HG03565 (cell line): Measurements from ENCODE around the gene TMEM238L.

Experiments
- ATAC-seq: cut with Tn5 transposase; IDR thresholded peaks from one replicate; pipeline ENCODE4 v1.9.1; 2021; ENCODE audit warnings: mild to moderate bottlenecking, moderate library complexity; ENCODE audit not compliant: unreplicated experiment

TMEM238L gene

DNA sequence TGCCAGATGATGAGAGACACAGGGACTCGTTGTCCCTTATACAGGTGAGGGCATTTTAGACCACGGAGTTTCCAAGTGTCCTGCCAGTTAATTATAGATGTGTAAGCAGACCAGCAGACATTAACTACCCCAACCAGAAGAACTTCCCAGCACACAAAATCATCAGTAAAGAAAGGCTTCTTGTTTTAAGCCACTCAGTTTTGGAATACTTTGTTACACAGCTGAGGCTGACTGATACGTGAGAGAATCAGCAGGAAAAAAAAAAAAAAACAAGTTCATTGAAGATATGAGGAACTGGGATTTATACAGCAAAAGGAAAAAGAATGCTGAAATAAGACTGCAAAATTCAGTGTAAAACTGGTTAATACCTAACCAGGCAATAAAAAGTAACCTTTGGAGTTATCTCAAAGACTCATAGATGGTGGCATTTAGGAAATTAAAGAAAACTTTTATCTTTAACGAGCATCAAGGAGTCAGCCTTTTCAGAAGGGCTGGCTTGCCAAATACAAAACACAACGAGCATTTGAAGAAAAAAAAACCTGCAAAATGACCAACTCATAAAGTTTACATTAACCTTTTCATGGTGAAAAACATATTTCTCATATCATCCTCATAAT is 28.1 kb downstream of the TMEM238L start:
- ATAC-seq: no peak

DNA sequence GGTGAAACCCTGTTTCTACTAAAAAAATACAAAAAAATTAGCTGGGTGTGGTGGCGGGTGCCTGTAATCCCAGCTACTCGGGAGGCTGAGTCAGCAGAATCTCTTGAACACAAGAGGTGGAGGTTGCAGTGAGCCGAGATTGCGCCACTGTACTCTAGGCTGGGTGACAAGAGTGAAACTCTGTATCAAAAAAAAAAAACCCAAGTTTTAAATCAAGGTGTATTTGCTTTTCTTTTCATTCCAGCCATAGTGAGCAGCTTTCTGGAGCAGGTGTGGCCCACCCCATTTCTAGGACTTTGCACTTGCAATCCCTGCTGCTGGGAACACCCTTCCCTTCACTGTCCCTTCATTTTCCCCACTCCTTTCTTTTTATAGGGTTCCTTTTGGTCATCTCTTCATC is 28.8 kb downstream of the TMEM238L start:
- no peak for ATAC-seq

DNA sequence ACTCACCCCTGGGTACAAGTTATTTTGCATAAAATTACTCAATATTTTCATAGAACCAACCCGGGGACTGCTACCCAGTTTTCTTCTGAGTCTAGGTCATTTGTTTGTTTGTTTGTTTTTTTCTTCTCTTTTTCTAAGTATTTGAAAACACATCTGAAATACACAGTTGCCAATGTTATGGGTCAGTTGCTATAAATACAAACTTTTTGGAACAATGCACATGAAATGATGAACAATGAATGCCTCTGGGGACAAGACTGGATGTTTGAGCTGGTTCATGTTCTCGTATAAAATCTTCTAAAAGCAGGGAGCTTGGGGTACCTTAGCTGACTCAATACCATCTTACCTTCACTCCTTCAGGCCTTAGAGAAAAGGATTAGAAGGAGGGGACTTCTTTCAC is 30.5 kb downstream of the TMEM238L start:
- no peak for ATAC-seq

DNA sequence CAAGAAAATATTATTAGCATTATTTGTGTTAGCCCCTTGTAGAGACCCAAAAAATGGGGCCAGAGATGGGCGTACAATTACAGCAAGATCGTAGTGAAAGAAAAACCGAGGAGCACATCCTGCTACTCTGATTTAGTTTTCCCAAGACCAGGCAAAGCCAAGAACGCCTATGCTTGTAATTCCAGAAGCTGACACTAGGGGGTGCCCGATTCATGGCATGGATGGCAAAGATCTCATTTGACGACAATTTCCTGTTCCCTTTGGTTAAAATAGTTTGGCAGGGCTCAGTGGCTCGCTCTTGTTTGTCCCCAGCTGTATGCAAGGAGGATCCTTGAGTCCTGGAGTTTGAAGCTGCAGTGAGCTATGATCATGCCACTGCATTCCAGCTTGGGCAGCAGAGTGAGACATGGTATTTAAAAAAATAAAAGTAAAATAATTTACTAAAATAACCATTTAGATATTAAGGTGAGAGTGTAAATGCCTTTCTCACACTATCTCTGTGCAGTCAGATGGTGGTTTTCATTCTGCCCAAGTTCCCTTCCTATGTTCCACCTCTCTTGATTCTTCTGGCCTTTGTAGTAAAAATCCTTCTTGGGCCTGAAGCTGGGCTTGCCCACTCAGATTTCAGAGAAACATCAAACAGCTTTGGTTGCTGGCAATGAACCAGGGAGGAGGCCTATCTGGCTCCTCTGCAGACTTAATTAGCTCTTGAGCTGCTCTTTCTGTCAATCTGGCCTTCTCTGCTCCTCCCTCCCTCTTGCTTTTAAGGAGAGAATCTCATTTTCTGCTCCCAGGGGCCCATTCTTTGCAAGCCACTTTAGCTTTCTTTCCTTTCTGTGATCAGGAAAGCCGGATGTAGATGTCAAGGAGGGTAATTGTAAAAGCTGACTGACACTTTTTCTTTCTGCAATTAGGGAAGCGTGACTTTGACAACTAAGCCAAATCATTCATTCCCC is 31.2 kb downstream of the TMEM238L start:
- ATAC-seq: no peak

DNA sequence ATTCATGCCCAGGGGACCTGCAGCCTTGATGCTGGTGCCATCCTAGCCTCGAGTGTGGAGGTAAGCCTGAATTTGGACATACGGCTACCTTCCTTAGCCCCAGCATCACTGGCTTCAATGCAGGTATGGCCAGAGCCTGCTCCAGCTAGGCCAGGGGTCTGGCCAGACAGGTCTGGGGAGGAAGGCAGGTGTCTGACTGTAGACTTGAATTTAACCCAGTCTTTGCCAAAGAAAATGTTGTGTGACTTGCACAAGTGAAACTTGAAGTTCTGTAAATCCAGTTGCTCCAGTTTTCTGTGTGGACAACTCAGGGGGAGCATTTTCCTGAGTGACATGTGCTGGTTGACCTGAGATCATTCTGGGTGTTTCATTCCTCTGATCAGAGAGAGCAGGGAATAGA is 32.8 kb downstream of the TMEM238L start:
- ATAC-seq: no peak

DNA sequence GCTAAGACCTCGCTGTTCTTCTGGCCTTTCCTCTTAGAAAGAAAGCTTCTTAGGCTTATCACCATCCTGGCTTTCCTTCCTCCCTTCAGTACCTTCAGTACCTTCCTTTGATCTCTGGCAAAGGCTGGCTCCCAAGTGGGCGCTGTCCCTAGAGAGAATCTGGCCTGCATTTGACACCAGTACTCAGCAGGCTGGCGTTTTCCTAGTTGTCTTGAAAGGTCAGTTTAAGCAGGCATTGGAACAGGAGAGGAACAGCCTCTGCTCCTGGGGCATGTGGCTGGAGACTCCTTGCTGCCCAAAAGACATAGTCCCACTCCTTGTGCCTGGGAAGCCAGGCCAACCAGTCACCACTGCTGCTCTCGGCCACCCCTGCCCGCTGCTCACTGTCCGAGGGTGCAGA is 34.1 kb downstream of the TMEM238L start:
- ATAC-seq: no peak

DNA sequence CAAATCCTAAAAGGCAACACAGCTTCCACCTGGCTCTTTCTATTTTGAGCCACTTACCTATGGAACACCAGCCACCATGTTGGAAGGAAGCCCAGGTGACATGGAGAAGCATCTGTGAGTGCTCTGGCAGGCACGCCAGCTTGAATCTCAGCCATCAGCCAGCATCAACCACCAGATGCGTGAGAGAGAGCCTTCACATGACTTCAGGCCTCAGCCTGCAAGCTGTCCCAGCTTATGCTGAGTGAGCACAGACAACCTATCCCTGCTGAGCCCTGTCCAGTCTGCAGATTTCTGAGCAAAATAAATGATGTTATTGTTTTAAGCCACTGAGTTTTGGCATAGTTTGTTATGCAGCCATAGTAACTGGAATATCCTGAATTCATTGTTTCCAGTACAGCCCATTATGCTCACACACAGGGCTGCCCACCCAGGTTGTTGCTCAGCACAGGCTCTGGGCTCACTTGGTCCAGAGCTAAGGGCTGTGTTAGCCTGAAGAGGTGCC is 35.1 kb downstream of the TMEM238L start:
- ATAC-seq: no peak

DNA sequence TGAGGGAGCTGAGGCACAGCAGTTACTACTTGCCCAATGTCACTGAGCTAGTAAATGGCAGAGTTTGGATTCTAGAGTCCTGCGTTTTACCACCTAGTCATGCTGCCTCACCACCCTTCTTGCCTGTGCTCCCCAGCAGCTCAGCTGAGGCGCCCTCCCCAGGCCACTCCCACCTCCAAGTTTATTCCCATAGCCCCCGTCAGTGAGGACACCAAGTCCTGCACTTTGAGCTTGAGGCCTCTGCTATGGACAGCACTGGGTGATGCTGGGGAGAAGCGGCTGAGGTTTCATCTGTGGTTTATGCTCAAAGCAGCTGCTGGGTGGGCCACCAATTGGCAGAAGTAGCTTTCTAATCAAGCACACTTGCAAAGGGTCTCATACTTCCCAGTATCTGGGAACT is 36.7 kb downstream of the TMEM238L start:
- ATAC-seq: no peak

DNA sequence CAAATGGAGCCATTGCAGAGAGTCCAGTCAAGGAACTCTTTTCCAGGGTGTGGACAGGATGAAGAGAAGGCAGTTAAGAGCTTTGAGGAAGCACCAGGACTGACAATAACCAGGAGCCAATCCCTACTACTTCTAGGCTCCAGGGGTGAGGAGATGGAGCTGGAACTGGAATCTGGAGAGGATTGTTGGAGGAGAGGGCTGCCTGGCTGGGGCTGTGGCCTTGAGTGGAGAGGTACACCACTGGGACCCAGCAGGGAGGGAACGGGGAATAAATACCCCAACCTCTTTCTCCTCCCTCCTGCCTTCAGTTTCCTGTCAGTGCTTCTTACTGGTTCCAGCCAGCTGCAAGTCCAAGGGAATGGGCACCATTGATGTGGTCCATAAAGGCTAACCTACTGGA is 41.9 kb downstream of the TMEM238L start:
- no peak for ATAC-seq

DNA sequence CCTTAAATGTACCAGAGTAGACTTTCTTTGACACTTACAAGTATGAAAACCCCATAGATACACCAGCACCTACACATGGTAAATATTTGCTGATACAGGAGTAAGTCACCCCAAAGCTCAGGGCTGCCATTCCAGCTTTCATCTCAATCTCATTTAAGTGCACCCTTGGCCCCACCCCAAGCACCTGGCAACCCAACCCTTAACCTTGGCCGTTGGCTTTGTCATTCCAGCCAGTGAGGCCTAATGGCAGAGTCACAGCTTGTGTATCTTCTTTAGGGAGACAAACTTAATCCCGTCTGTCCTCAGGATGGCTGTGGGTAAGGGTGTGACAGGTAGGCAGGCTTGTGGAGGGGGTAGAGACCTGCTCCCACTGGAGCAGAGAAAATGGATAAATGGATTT is 42.6 kb downstream of the TMEM238L start:
- ATAC-seq: no peak

DNA sequence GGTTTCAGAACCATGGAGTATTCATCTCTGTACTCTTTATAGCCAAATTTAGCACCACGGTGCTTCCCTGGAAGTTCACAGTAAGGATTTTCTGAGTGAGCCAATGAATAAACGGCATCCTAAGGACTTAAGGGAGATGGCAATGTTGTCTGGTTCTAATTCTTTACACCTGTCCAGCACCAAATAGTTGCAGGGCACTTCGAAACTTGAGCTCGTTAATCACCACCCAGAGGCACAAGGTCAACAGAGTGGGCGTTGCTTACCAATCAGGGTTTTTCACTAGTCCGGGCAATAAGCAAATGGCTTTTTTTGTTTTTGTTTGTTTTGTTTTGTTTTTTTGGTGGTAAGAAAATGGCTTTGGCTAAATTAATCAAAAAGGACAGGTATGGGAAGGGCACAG is 45.8 kb downstream of the TMEM238L start:
- ATAC-seq: no peak

DNA sequence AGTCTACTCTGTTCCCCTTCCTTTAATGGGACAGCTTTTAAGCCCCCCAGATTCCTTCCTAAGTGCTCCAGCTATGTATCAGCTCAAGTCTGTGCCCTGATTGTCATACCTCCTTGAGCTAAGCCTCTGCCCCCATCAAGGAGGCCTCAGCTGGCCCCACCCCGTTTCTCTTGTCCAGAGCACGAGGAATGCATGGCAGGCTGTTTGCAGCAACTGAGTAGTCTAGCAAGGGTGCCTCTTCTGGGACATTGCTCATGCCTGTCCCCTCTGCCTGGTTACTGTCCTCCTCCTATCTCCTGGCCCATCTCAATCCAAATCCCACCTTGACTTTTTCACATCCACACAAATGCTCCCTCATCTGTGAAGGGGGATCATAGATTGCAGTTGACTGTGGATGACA is 46.3 kb downstream of the TMEM238L start:
- ATAC-seq: no peak

DNA sequence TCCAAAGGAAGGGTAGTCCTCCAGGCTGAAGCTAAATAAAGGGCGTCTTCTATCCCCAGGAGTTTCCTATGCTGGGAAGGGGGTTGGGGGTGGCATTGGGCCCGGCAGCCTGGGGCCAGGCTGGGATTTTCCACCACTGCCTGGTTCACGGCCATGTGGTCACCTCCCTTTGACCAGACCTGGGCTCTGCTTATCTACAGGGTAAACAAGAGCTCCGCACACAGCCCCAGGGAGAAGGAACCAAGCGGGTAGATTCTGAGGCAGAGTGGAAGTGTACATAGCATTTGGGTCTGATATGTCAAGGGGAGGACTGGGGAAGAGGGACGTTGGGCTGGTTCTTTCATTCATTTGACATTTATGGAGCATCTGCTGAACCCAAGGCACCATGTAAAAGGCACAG is 46.8 kb downstream of the TMEM238L start:
- no peak for ATAC-seq

DNA sequence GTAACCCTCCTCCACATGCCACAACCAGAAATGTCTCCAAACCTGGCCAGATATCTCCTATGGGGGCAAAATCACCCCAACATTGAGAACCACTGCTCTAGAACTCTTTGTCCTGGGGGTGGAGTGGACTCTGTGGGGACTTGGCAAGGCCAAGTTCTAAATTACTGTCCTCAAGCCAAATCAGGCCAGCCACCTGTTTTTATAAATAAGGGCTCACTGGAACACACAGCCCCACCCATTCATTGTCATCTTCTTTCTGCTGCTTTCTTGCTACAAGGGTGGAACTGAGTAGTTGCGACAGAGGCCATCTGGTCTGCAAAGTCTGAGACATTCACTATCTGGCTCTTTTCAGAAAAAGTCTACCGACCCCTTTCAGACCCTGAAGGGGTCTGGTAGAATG is 47.3 kb downstream of the TMEM238L start:
- ATAC-seq: no peak

DNA sequence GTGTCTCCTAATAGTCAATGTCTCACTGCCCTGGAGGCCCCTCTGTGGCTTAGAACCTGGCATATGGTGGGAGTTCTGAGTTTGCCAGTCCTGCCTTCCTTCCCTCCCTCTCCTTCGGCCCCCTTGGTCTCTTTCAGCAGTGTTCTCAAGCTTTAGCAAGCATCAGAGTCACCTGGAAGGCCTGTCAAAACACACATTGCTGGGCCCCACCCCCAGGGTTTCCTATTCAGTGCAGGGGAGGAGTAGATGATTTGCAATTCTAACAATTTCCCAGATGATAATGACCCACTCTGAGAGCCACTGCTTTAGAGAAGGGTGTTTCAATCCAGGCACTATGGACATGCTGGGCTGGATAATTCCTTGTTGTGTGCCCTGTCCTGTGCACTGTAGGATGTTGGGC is 47.7 kb downstream of the TMEM238L start:
- ATAC-seq: no peak

DNA sequence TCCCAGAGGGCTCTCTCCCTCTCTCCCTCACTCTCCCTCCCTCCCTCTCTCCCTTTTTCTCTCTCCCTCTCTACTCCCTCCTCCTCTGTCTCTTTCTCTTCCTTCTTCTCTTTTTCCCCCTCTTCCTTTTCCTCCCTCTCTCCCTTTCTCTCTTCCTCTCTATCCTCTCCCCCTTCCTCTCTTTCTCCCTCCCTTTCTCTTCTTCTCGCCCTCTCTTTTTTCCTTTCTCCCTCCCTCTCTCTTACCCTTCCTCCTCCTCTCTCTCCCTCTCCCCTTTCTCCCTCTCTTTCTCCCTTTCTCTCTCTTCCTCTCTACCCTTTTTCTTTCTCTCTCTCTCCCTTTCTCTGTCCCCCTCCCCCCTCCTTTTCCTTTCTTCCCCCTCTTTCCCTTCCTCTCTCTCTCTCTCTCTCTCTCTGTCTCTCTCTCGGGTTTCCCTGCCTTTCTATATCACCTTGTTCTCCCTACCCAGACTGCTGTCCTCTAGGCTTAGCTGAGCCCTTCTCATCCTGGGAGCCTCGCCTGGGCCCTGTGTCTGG is 48.2 kb downstream of the TMEM238L start:
- no peak for ATAC-seq

DNA sequence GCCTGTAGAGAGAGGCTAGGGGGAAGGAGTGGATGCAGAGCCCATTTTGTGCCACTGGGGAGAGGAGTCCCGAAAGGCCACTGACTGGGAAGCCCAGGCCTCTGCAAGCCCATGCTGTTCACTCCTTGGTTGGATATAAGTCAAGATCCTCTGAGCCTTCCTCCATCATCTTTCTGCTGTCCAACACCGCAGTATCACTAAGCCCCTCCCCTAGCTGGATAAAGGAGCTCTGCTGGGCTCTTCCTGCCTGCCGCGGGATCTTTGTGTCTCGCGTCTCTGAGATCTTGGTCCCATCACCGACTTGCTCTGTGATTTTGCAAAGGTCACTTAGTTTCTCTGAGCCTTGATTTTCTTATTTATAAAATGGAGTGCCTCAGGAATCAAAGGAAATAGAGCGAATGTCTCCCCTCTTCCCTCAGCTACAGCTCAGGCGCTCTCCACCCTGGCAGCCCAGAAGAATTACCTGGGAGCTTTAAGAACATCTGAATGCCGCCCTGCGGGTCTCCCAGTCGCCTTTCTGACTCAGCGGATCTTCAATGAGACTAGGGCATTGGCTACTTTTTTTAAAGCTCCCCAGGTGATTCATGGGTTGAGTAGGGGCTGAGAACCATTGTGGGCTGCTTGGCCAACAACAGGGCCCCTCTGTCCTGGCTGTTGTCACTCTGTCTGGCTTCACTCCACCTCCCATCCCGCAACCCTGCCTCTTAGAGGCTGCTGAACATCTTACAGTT is 48.9 kb downstream of the TMEM238L start:
- ATAC-seq: no peak

DNA sequence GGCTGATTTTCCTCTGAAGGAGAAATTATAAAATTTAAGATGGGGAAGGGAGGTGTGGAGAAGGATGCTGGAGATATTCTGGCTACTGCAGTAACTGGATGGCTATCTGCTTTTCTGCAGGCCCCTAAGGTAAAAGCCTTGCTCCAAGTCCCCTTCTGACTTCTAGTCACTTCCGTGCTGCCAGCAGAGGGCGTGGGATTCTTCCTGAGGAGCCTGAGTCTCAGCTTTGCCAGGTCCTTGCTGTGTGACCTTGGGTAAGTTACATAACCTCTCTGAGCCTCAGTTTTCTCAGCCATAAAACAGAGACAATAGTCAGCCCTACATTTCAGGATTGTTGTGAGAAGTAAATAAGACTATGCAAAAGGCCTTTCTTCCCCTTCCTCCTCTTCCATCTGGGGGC is 49.8 kb downstream of the TMEM238L start:
- ATAC-seq: no peak

DNA sequence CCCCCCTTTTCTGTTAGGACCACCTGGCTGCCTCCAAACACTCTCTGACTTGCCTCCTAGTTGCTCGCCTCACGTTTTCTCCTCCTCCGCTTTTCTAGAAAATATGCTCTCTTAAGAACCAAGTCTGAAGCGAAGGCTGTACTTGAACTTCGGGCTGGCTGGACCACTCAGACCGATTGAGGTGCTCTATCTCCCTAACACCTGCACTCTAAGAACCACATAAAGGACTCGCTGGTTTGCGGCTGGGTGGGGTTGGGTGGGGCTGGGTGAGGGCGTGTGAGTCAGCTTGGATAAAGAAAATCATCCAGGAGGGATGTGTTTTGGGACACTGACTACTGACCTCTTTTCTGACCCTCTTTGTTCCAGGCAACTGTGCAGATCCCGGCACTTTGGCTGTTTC is 51.2 kb downstream of the TMEM238L start:
- no peak for ATAC-seq

DNA sequence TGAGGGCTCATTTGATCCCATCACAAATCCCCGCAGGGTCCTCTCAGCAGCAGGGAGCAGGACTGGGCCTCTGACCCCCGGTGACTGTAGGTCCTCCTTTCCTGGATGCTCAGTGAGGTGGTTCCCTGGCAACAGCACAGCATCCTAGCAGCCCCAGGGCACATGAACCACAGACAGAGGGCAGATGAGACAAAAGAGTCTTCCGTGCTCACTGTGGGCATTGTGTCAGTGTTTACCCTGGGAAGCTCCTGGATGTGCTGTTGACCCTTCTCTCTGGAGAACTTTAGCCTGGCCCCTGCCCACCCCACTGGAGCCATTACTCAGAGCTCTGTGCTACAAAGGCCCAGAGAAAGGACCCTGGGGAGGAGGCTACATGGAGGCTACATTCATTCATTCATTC is 52.3 kb downstream of the TMEM238L start:
- no peak for ATAC-seq

DNA sequence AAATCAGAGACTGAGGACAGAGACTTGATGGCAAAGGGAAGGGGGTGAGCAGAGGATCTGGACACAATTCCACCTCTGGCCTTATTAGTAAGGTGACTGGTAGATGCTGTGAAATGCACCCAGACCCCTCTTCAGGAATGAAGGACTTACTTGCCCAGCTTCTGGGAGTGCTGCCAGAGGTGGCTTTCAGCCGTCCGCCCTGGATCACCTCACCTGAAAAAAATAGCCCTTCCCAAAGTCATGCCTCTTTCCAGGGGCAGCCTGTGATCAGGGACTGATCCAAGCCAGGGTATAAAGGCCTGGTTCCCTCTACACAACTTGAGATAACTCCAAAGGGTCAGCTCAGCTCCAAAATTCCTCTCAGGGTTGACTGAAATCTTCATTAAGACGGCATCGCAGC is 53.7 kb downstream of the TMEM238L start:
- ATAC-seq: no peak
